ENCODE measurements around the gene HMG20B. TPM values are rescaled to one million over a fixed set of nuclear protein-coding genes. Genes with fewer than 3 reads are reported as not detected.

HMG20B gene
- total RNA-seq, 1 donor from 2014 or later = 92.8 TPM

DNA sequence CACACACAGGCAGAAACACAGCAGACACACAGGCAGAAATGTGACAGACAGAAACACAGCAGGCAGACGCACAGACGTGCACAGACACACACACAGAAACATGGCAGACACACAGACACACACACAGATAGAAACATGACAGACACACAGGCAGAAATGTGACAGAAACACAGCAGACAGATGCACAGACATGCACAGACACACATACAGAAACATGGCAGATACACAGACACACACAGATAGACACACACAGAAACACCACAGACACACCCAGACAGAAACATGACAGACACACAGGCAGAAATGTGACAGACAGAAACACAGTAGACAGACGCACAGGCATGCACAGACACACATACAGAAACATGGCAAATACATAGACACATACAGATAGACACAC lies 32.6 kb downstream of the HMG20B start:
- Histone ChIP-seq H3K27me3 (no peaks in the 10 kb centered on the region), H3K4me3 (peak overlapping the region in 1 of 2 donors; percentile 62), H3K4me1 (peaks cover 55% of the 10 kb centered on the region), H3K27ac (no peak overlapping the region), H3K9me3 (no peaks in the 10 kb centered on the region), H3K36me3 (no peaks in the 10 kb centered on the region)
- TF ChIP-seq CTCF (IDR thresholded peaks at IDR 0.05) (no peak), POLR2AphosphoS5 (IDR thresholded peaks at IDR 0.05; ENCODE audit: insufficient read depth in 1 of 2, low read depth in 1 of 2) (no peak), POLR2A (IDR thresholded peaks at IDR 0.05) (no peak)
- intact Hi-C loops (cut with DNase I) = no loop called here
- no peak for DNase-seq (ENCODE audit: extremely low spot score in 2 of 2)

GRCh38 chr19:3605770-3606169 lies 33.0 kb downstream of the HMG20B start:
- DNase-seq (ENCODE audit: extremely low spot score in 2 of 2) = no peak
- intact Hi-C loops (cut with DNase I) = no loop called here
- H3K36me3 ChIP-seq = peaks cover 0 to 2% of the 10 kb centered on the region in 2 donors
- H3K9me3 ChIP-seq = no peaks in the 10 kb centered on the region
- no peak for TF ChIP-seq POLR2AphosphoS5 (IDR thresholded peaks at IDR 0.05; ENCODE audit: insufficient read depth in 1 of 2, low read depth in 1 of 2)
- TF ChIP-seq CTCF (IDR thresholded peaks at IDR 0.05) = no peak
- TF ChIP-seq POLR2A (IDR thresholded peaks at IDR 0.05) = no peak
- peak overlapping the region; percentile 49 to 62 for H3K4me3 ChIP-seq
- H3K27ac ChIP-seq = peak overlapping the region; percentile 80
- no peaks in the 10 kb centered on the region for H3K27me3 ChIP-seq
- peaks cover 55% of the 10 kb centered on the region for H3K4me1 ChIP-seq

- Histone ChIP-seq H3K4me3 (peak overlapping the region; percentile 49 to 62), H3K4me1 (peaks cover 55% of the 10 kb centered on the region), H3K36me3 (peaks cover 0 to 6% of the 10 kb centered on the region in 2 donors), H3K27ac (peak overlapping the region; percentile 80), H3K9me3 (no peaks in the 10 kb centered on the region), H3K27me3 (no peaks in the 10 kb centered on the region)
- intact Hi-C loops (cut with DNase I) = no loop called here
- DNase-seq (ENCODE audit: extremely low spot score in 2 of 2) = no peak
- TF ChIP-seq POLR2A (IDR thresholded peaks at IDR 0.05) (no peak), POLR2AphosphoS5 (IDR thresholded peaks at IDR 0.05; ENCODE audit: insufficient read depth in 1 of 2, low read depth in 1 of 2) (no peak), CTCF (IDR thresholded peaks at IDR 0.05) (no peak)
Measured at GRCh38 chr19:3606174-3606689, 33.5 kb downstream of the HMG20B start.

- H3K36me3 ChIP-seq = peaks cover 0 to 12% of the 10 kb centered on the region in 2 donors
- peak in 1 of 2 donors; percentile 89 for TF ChIP-seq POLR2AphosphoS5 (IDR thresholded peaks at IDR 0.05; ENCODE audit: insufficient read depth in 1 of 2, low read depth in 1 of 2)
- peak in 1 of 2 donors; percentile 35 for TF ChIP-seq POLR2A (IDR thresholded peaks at IDR 0.05)
- TF ChIP-seq CTCF (IDR thresholded peaks at IDR 0.05) = no peak
- peaks cover 55% of the 10 kb centered on the region for H3K4me1 ChIP-seq
- H3K9me3 ChIP-seq = no peaks in the 10 kb centered on the region
- no peaks in the 10 kb centered on the region for H3K27me3 ChIP-seq
- H3K27ac ChIP-seq = peak within 1 kb of the TSS; percentile 80
- no peak for DNase-seq (ENCODE audit: extremely low spot score in 2 of 2)
- peak within 1 kb of the TSS; percentile 49 to 62 for H3K4me3 ChIP-seq
- intact Hi-C loops (cut with DNase I) = no loop called here
Measured at GRCh38 chr19:3606690-3607289, 34.0 kb downstream of the HMG20B start, which contains the start of gene TBXA2R. TSS of gene TBXA2R (minus strand) at chr19:3606875. CDS start at chr19:3600634, 6,241 bp downstream.

Measured in vagina (tissue), 2 donors.